NB4 (cell line): Measurements from ENCODE around the gene PNPLA5.

ENCODE experiments used
- MAX ChIP-seq: IDR thresholded peaks from 2 replicates; pipeline ENCODE4 v1.6.1; 2011; ENCODE audit warnings: low read depth, low read length
- MYC ChIP-seq: IDR thresholded peaks from 2 replicates; pipeline ENCODE4 v1.6.1; 2011; ENCODE audit warnings: low read depth, low read length
- POLR2A ChIP-seq: IDR thresholded peaks from 2 replicates; pipeline ENCODE4 v1.6.1; 2011; ENCODE audit warnings: mild to moderate bottlenecking; ENCODE audit not compliant: insufficient read length; ENCODE audit errors: extremely low read depth
- TF ChIP-seq, protein P1 (sequence below): IDR thresholded peaks from one replicate; pipeline ENCODE4 v1.5.1; 2012; ENCODE audit warnings: low read depth, low read length

- TF ChIP-seq, protein P1, sequence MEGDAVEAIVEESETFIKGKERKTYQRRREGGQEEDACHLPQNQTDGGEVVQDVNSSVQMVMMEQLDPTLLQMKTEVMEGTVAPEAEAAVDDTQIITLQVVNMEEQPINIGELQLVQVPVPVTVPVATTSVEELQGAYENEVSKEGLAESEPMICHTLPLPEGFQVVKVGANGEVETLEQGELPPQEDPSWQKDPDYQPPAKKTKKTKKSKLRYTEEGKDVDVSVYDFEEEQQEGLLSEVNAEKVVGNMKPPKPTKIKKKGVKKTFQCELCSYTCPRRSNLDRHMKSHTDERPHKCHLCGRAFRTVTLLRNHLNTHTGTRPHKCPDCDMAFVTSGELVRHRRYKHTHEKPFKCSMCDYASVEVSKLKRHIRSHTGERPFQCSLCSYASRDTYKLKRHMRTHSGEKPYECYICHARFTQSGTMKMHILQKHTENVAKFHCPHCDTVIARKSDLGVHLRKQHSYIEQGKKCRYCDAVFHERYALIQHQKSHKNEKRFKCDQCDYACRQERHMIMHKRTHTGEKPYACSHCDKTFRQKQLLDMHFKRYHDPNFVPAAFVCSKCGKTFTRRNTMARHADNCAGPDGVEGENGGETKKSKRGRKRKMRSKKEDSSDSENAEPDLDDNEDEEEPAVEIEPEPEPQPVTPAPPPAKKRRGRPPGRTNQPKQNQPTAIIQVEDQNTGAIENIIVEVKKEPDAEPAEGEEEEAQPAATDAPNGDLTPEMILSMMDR, result no peak
- no peak for TF ChIP-seq POLR2A
- no peak for TF ChIP-seq MAX
- TF ChIP-seq MYC, result no peak
Observed at GRCh38 chr22:43850529-43850928, 41.3 kb downstream of the PNPLA5 start.
